ENCODE measurements around the gene LUZP2. TPM values are rescaled to one million over a fixed set of nuclear protein-coding genes. Genes with fewer than 3 reads are reported as not detected.

LUZP2 gene
- polyA plus RNA-seq, 1 of the 3 experiments (the other 2 are of a cell fraction): 0.03 TPM

- TF ChIP-seq SIN3A (IDR thresholded peaks at IDR 0.05; ENCODE audit: borderline replicate concordance, low read depth, low read length) (no peak), TCF12 (IDR thresholded peaks at IDR 0.05) (no peak)
Measured at GRCh38 chr11:24844406-24844805, 347.6 kb downstream of the LUZP2 start (continued).

- no peak overlapping the region for H2AFZ ChIP-seq (ENCODE audit: low read depth)
- no peaks in the 10 kb centered on the region for H3K79me2 ChIP-seq (ENCODE audit: insufficient read depth)
- H3F3A ChIP-seq (replicated peaks; ENCODE audit: insufficient read depth): no peaks in the 10 kb centered on the region
- no peak overlapping the region for H3K9ac ChIP-seq
- H4K20me1 ChIP-seq (ENCODE audit: insufficient read depth): no peaks in the 10 kb centered on the region
- H3K27ac ChIP-seq (ENCODE audit: low read depth in 2 of 2, low read length in 1 of 2): no peak overlapping the region
- H3K27me3 ChIP-seq (ENCODE audit: insufficient read depth): no peaks in the 10 kb centered on the region
- H3K4me2 ChIP-seq: no peak overlapping the region
- CTCF ChIA-PET: no interaction called here
- TF ChIP-seq SIN3A (IDR thresholded peaks at IDR 0.05; ENCODE audit: borderline replicate concordance, low read depth, low read length) (no peak), RXRA (IDR thresholded peaks at IDR 0.05; ENCODE audit: borderline replicate concordance, low read depth) (no peak), MEF2A (IDR thresholded peaks at IDR 0.05; ENCODE audit: borderline replicate concordance, low read depth) (no peak), NFIC (IDR thresholded peaks at IDR 0.05; ENCODE audit: borderline replicate concordance) (no peak), CHD2 (IDR thresholded peaks at IDR 0.05; ENCODE audit: low read length, partially characterized antibody) (no peak), NRF1 (IDR thresholded peaks at IDR 0.05; ENCODE audit: low read depth, low read length) (no peak), MXI1 (IDR thresholded peaks at IDR 0.05; ENCODE audit: low read depth, low read length) (no peak), JUND (IDR thresholded peaks at IDR 0.05) (no peak), FOXM1 (IDR thresholded peaks at IDR 0.05; ENCODE audit: low read depth) (no peak), CTCF (IDR thresholded peaks at IDR 0.05) (no peak), EP300 (IDR thresholded peaks at IDR 0.05; ENCODE audit: borderline replicate concordance in 1 of 2, low read depth in 1 of 2, low read length in 1 of 2) (no peak), IRF3 (IDR thresholded peaks at IDR 0.05; ENCODE audit: low read depth, low read length) (no peak), GATA2 (CRISPR knock-in tag; IDR thresholded peaks at IDR 0.05) (no peak), TCF12 (IDR thresholded peaks at IDR 0.05) (no peak), FOXJ3 (CRISPR knock-in tag; IDR thresholded peaks at IDR 0.05) (no peak), ELF1 (IDR thresholded peaks at IDR 0.05) (no peak)
- no peak for DNase-seq
- no peaks in the 10 kb centered on the region for H3K9me2 ChIP-seq
- no peaks in the 10 kb centered on the region for H3K36me3 ChIP-seq (replicated peaks in 1 of 2; ENCODE audit: control insufficient read depth in 1 of 2, insufficient read depth in 2 of 2, low read length in 1 of 2)
- no peak overlapping the region for H3K4me3 ChIP-seq (ENCODE audit: low read depth in 2 of 2, low read length in 1 of 2)
- POLR2A ChIA-PET: no interaction called here
- 32% methylated on average over 1 of the region's 1 CpG for WGBS (ENCODE audit: low lambda C conversion rate)
- H3K9me3 ChIP-seq: no peaks in the 10 kb centered on the region
- H3K4me1 ChIP-seq (ENCODE audit: control insufficient read depth in 1 of 2, insufficient read depth in 2 of 2, low read depth in 1 of 2, low read length in 1 of 2): no peaks in the 10 kb centered on the region
Measured at GRCh38 chr11:24848857-24849256, 352.0 kb downstream of the LUZP2 start.

- H3K9me2 ChIP-seq: no peaks in the 10 kb centered on the region
- H3K9ac ChIP-seq: no peak overlapping the region
- no peaks in the 10 kb centered on the region for H4K20me1 ChIP-seq (ENCODE audit: insufficient read depth)
- no peak overlapping the region for H3K27ac ChIP-seq (ENCODE audit: low read depth in 2 of 2, low read length in 1 of 2)
- H3K27me3 ChIP-seq (ENCODE audit: insufficient read depth): no peaks in the 10 kb centered on the region
- no peak for DNase-seq
- no peak overlapping the region for H2AFZ ChIP-seq (ENCODE audit: low read depth)
- H3K36me3 ChIP-seq (replicated peaks in 1 of 2; ENCODE audit: control insufficient read depth in 1 of 2, insufficient read depth in 2 of 2, low read length in 1 of 2): no peaks in the 10 kb centered on the region
- H3K4me2 ChIP-seq: no peak overlapping the region
- ChIA-PET POLR2A (no interaction called here), CTCF (no interaction called here)
- no peaks in the 10 kb centered on the region for H3K4me1 ChIP-seq (ENCODE audit: control insufficient read depth in 1 of 2, insufficient read depth in 2 of 2, low read depth in 1 of 2, low read length in 1 of 2)
- no peak for TF ChIP-seq USF2 (IDR thresholded peaks at IDR 0.05; ENCODE audit: borderline replicate concordance, low read depth, low read length)
- no peak for TF ChIP-seq NRF1 (IDR thresholded peaks at IDR 0.05; ENCODE audit: low read depth, low read length)
- no peak for TF ChIP-seq ELF1 (IDR thresholded peaks at IDR 0.05)
- TF ChIP-seq SMC3 (IDR thresholded peaks at IDR 0.05; ENCODE audit: low read depth, low read length): no peak
- no peaks in the 10 kb centered on the region for H3K9me3 ChIP-seq
- no peaks in the 10 kb centered on the region for H3F3A ChIP-seq (replicated peaks; ENCODE audit: insufficient read depth)
- no peaks in the 10 kb centered on the region for H3K79me2 ChIP-seq (ENCODE audit: insufficient read depth)
- H3K4me3 ChIP-seq (ENCODE audit: low read depth in 2 of 2, low read length in 1 of 2): no peak overlapping the region
Measured at GRCh38 chr11:24855951-24856350, 359.1 kb downstream of the LUZP2 start.

All from SK-N-SH (cell line).